ENCODE results near the gene LBHD2. TPM values are rescaled to one million over a fixed set of nuclear protein-coding genes. Genes with fewer than 3 reads are reported as not detected.

Gene LBHD2
- total RNA-seq, 4 donors from 2014 or later: 1.4 to 2.1 TPM; not detected in 2

- TF ChIP-seq, protein P1, sequence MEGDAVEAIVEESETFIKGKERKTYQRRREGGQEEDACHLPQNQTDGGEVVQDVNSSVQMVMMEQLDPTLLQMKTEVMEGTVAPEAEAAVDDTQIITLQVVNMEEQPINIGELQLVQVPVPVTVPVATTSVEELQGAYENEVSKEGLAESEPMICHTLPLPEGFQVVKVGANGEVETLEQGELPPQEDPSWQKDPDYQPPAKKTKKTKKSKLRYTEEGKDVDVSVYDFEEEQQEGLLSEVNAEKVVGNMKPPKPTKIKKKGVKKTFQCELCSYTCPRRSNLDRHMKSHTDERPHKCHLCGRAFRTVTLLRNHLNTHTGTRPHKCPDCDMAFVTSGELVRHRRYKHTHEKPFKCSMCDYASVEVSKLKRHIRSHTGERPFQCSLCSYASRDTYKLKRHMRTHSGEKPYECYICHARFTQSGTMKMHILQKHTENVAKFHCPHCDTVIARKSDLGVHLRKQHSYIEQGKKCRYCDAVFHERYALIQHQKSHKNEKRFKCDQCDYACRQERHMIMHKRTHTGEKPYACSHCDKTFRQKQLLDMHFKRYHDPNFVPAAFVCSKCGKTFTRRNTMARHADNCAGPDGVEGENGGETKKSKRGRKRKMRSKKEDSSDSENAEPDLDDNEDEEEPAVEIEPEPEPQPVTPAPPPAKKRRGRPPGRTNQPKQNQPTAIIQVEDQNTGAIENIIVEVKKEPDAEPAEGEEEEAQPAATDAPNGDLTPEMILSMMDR (IDR thresholded peaks at IDR 0.05; ENCODE audit: low read depth): no peak
Measured at GRCh38 chr14:103078420-103078749, 5.6 kb upstream of the LBHD2 start.

DNA sequence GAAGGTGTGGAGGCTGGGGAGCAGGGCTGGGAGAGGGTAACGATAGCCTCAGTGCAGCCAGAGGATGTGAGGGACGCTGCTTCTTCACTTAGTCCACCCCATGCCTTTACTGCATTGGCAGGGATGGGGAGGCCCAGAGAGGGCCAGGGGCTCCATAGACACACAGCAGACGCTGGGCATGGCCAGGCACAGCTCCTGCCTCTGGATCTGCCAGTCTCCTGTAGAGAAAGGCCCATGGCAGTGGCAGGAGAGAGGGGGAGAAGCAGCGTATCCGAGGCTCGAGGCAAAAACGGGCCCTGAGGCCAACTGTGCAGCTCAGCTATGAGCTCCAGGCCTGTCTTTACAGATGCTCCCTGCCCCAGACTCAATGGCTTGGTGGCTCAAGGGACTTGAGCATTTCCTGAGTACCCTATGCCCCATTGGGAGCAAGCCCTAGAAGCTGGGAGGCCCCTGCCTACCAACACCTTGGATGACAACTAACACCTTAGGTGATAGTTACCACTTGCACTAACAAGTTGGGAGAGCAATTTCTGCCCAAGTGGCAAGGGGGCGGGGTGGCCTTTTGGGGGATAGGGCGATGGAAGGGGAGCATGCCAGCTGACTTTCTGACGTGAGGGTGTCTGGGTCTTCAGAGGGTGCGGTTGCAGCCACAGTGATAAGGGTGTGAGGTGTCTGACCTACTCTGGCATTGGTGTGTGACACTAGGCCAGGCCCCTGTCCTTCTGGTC is 5.0 kb upstream of the LBHD2 start:
- TF ChIP-seq, protein P1 (IDR thresholded peaks at IDR 0.05; ENCODE audit: low read depth): no peak

GRCh38 chr14:103081951-103082350 is 2.1 kb upstream of the LBHD2 start:
- TF ChIP-seq, protein P1 (IDR thresholded peaks at IDR 0.05; ENCODE audit: low read depth): no peak

DNA sequence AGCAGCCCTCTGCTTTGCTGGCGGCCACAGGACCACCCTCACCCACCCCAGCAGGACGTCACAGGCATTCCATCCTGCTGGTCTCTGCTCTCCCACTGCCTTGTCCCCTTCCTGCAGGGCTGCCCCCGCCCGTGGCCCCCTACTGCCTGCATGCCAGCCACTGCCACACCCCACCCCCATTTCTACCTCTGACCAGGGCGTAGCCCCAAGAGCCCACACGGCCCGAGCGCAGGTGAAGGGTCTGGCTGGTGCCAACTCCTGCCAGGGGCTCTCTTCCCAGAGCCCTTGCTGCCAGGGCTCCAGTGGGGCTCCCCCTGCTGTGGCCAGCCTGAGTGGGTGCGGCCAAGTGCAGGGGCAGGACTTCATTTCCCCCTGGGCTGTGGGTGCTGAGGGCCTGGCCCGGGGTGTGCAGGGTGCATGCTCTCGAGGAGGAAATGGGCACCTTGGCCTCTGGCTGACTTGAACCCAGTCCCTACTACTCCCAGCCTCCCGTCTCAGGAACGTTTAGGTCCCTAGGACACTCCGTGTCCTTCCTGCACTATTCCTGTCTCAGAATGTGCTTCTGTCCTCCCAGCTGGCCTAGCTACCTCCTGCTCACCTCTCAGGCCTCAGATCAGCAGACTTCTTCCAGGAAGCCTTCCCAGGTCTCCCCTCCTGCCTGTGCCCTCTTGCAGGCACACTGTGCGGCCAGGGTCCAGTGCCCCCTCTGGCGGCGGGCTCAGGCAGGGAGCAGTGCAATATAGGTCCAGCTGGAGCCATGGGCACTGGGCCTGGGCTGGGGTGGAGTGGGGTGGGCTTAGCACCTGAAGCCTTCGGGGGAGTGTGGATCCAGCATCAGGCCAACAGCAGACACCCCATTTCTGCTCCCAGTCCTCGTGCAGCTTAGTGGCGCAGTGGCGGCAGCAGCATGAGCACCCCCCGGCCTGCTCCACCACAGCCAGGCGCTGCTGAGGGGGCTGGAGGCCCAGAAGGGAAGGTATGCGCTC is 1.4 kb downstream of the LBHD2 start:
- TF ChIP-seq, protein P1 (IDR thresholded peaks at IDR 0.05; ENCODE audit: low read depth): no peak

DNA sequence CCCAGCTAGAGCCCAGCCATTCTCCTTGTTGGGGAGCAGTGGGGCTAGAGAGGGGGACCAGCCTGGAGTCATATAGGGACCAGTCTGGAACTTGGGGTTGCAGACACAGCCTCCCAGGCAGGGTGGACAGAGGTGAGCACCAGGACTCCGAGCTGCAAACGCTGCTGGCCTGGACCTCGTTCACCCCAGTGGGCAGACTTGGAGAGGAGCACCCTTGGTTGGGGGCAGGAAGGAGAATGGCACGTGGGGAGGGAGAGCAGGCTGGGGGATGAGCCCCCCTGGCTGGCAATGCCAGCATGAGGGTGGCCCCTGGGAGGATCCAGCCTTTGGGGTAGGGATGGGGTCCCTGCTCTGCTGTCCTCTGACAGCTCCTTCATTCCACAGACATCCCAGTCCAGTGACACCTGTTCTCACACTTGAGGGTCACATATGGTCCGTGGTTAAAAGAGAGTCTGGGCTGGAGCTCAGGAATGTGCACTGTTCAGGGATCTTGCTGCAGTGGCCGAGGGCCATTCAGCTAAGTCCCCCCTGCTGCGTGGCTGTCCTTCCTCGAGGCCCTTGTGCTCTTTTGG is 2.8 kb downstream of the LBHD2 start:
- TF ChIP-seq, protein P1 (IDR thresholded peaks at IDR 0.05; ENCODE audit: low read depth): no peak

GRCh38 chr14:103087343-103087835 is 3.4 kb downstream of the LBHD2 start:
- TF ChIP-seq, protein P1 (IDR thresholded peaks at IDR 0.05; ENCODE audit: low read depth): no peak

DNA sequence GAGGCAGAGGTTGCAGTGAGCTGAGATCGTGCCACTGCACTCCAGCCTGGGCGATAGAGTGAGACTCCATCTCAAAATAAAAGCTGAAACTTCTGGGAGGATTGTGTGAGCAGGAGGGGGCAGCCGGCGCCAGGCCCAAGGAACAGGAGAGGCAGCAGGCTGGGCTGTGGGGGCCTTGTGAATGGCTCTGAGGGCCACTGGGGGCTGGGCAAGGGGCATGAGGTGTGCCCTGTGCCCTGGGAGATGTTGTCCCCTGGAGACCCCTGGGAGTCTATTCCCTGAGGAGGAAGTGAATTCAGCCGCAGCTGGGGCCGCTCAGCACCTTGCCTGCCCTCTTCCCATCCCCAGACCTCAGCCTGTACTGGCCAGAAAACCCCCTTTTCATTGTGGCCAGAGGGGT is 4.9 kb downstream of the LBHD2 start:
- TF ChIP-seq, protein P1 (IDR thresholded peaks at IDR 0.05; ENCODE audit: low read depth): no peak
